Measurements from ENCODE around the gene ARMC2. TPM values are rescaled to one million over a fixed set of nuclear protein-coding genes. Genes with fewer than 3 reads are reported as not detected.
A peak's percentile ranks its signal among the peaks of the same experiment; 100 is the strongest.

ARMC2 gene
- total RNA-seq, 2 experiments from 2014 or later = 5.2 to 5.7 TPM

DNA sequence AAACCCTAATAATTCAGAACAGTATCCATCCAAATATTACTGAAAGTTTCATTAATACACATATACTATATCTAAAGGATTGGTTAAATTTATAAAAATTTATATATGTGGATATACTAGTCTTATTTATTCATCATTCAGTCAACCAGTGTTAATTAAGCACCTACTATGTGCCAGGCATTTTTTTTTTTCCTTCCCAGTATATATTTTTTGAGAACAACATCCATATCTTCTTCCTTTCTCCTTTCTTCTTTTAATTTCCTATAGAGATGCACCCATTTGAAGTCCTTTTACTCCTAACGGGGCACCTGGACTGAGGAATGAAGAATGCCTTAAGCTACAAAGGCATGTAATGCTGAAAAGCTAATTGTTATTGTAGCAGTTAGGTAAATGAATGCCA, 173.6 kb downstream of the ARMC2 start:
- intact Hi-C loops (cut with DNase I, micrococcal nuclease) = loop anchor here in 1 of 2 experiments (5.0 kb wide), 1 partner anchor 35 kb away; no protein-coding TSS in a partner anchor

DNA sequence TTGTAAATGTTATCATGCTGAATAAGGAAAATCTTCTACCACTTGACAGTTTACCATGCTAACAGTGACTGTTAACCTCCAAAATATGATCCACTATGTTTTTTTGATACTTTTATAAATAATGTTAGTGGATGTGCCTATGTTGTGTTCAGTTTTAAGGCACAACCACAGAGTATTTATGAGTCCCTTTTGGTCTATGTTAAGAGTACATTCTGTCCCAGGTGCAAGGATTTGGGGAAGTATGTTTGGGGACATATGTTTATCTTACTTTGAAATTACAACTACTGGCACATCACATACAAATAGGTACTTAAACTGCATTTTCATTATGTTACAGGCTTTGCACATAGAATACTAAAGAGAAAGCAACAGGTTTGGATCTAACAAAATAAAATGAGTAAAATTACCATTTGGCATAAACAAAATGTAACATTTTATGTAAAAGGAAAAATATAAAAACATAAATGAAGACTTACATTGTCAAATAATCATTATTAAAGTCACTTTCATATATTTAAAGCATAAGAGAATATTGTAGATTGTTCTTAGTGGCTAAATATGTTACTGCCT, 175.2 kb downstream of the ARMC2 start:
- DNase-seq (no peak), ATAC-seq (ENCODE audit: poor library complexity) (no peak)
- H3K27ac ChIP-seq (ENCODE audit: low read depth in 1 of 2, low read length in 2 of 2) = no peak overlapping the region
- H3K27me3 ChIP-seq (ENCODE audit: control insufficient read depth in 1 of 2, insufficient read depth in 2 of 2, low read length in 2 of 2) = no peaks in the 10 kb centered on the region
- no peaks in the 10 kb centered on the region for H3K9me3 Mint-ChIP-seq
- H3K4me3 ChIP-seq (ENCODE audit: low read length) = no peak overlapping the region
- no peaks in the 10 kb centered on the region for H3K9me3 ChIP-seq (ENCODE audit: control insufficient read depth in 1 of 2, insufficient read depth in 1 of 2, low read length in 2 of 2)
- intact Hi-C loops (cut with DNase I, micrococcal nuclease) = loop anchor here in 1 of 2 experiments (5.0 kb wide), 1 partner anchor 34 kb away; no protein-coding TSS in a partner anchor
- ChIA-PET POLR2A (interaction anchor here (1.3 kb wide), 1 partner anchor 10 kb away, joined by 4 read pairs; no protein-coding TSS in a partner anchor), CTCF (no interaction called here)
- H3K27ac Mint-ChIP-seq = peak overlapping the region; percentile 7
- peaks cover 15% of the 10 kb centered on the region for H3K4me1 ChIP-seq (ENCODE audit: insufficient read depth, low read length)
- H3K4me3 Mint-ChIP-seq = no peak overlapping the region
- no peaks in the 10 kb centered on the region for H3K36me3 Mint-ChIP-seq (ENCODE audit: low read depth)
- TF ChIP-seq, protein P1, sequence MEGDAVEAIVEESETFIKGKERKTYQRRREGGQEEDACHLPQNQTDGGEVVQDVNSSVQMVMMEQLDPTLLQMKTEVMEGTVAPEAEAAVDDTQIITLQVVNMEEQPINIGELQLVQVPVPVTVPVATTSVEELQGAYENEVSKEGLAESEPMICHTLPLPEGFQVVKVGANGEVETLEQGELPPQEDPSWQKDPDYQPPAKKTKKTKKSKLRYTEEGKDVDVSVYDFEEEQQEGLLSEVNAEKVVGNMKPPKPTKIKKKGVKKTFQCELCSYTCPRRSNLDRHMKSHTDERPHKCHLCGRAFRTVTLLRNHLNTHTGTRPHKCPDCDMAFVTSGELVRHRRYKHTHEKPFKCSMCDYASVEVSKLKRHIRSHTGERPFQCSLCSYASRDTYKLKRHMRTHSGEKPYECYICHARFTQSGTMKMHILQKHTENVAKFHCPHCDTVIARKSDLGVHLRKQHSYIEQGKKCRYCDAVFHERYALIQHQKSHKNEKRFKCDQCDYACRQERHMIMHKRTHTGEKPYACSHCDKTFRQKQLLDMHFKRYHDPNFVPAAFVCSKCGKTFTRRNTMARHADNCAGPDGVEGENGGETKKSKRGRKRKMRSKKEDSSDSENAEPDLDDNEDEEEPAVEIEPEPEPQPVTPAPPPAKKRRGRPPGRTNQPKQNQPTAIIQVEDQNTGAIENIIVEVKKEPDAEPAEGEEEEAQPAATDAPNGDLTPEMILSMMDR (IDR thresholded peaks at IDR 0.05) = no peak
- no peaks in the 10 kb centered on the region for H3K27me3 Mint-ChIP-seq
- H3K4me1 Mint-ChIP-seq (ENCODE audit: low read depth) = peaks cover 66% of the 10 kb centered on the region
- H3K36me3 ChIP-seq (ENCODE audit: insufficient read depth, low read length) = no peaks in the 10 kb centered on the region

More for the DNA sequence above, 173.6 kb downstream of the ARMC2 start:
- no peak overlapping the region for H3K4me3 Mint-ChIP-seq
- Histone ChIP-seq H3K4me1 (ENCODE audit: insufficient read depth, low read length) (peaks cover 15% of the 10 kb centered on the region), H3K4me3 (ENCODE audit: low read length) (no peak overlapping the region), H3K27me3 (ENCODE audit: control insufficient read depth in 1 of 2, insufficient read depth in 2 of 2, low read length in 2 of 2) (no peaks in the 10 kb centered on the region), H3K27ac (ENCODE audit: low read depth in 1 of 2, low read length in 2 of 2) (no peak overlapping the region), H3K9me3 (ENCODE audit: control insufficient read depth in 1 of 2, insufficient read depth in 1 of 2, low read length in 2 of 2) (no peaks in the 10 kb centered on the region), H3K36me3 (ENCODE audit: insufficient read depth, low read length) (no peaks in the 10 kb centered on the region)
- ATAC-seq (ENCODE audit: poor library complexity) (no peak), DNase-seq (no peak)
- H3K27me3 Mint-ChIP-seq = no peaks in the 10 kb centered on the region
- CTCF ChIA-PET = interaction anchor here (0.7 to 1.3 kb wide), 2 partner anchors 14 to 483 kb away, joined by 3 read pairs; no protein-coding TSS in a partner anchor
- peaks cover 64% of the 10 kb centered on the region for H3K4me1 Mint-ChIP-seq (ENCODE audit: low read depth)
- H3K36me3 Mint-ChIP-seq (ENCODE audit: low read depth) = no peaks in the 10 kb centered on the region
- POLR2A ChIA-PET = interaction anchor here (0.6 to 1.8 kb wide), 2 partner anchors 12 to 16 kb away, joined by 4 to 7 read pairs; no protein-coding TSS in a partner anchor
- TF ChIP-seq, protein P1 (IDR thresholded peaks at IDR 0.05) = no peak
- peak overlapping the region; percentile 84 for H3K27ac Mint-ChIP-seq
- H3K9me3 Mint-ChIP-seq = no peaks in the 10 kb centered on the region

Other genes starting within 250 kb of the ARMC2 start
- 10 to 100 TPM; 95.9 to 98.3 TPM for gene SESN1, start 246.4 kb downstream of the ARMC2 start, total RNA-seq
- gene CEP57L1, start 247.1 kb downstream of the ARMC2 start, total RNA-seq = 1 to 10 TPM; 3.8 to 4.8 TPM